Body of pancreas (tissue), 4 donors: ENCODE measurements around the gene SLC5A8. TPM values are rescaled to one million over a fixed set of nuclear protein-coding genes. Genes with fewer than 3 reads are reported as not detected.

Experiments
- ATAC-seq: fragments of 150-250 bp; one replicate; pipeline ENCODE4 v1.9.1; 2016
- DNase-seq, 4 donors: peaks; one replicate each; pipeline ENCODE4 v3.0.0-alpha.2; 2019
- H3K27ac ChIP-seq, 4 donors: fragments of 200-600 bp; sonication (generic); 1 replicate in 3 of 4; 2 replicates in 1 of 4; pipeline versions ENCODE4 v1.5.1 to v1.6.1; 2016 to 2019; ENCODE audit warnings: mild to moderate bottlenecking in 1 of 4, mixed read lengths in 1 of 4, moderate library complexity in 1 of 4
- H3K27me3 ChIP-seq, 2 donors: fragments of 200-600 bp; sonication (generic); one replicate each; pipeline ENCODE4 v1.6.0; 2016; ENCODE audit warnings: mild to moderate bottlenecking in 1 of 2
- H3K36me3 ChIP-seq, 2 donors: fragments of 200-600 bp; sonication (generic); replicated peaks in 1 of 2; 2 replicates each; pipeline ENCODE4 v1.5.1; 2016; ENCODE audit warnings: low read depth in 2 of 2; ENCODE audit not compliant: insufficient read depth in 1 of 2
- H3K4me1 ChIP-seq: fragments of 200-600 bp; sonication (generic); one replicate; pipeline ENCODE4 v1.6.0; 2016
- H3K4me3 ChIP-seq, 2 donors: fragments of 200-600 bp; sonication (generic); 1 replicate in 1 of 2; 2 replicates in 1 of 2; pipeline ENCODE4 v1.5.1; 2016 to 2019
- H3K9me3 ChIP-seq, 3 donors: fragments of 200-600 bp; sonication (generic); 1 replicate in 2 of 3; 2 replicates in 1 of 3; pipeline ENCODE4 v1.5.1; 2016
- POLR2A ChIP-seq, 3 donors: fragments of 450-650 bp; IDR thresholded peaks; one replicate each; pipeline ENCODE4 v1.6.1; 2016; ENCODE audit warnings: antibody characterized with exemption in 3 of 3, mild to moderate bottlenecking in 2 of 3
- WGBS, 2 donors: methylation state at CpG; one replicate each; pipeline ENCODE4 v1.1.5; 2017; 5-methylcytosine and 5-hydroxymethylcytosine counted together
- intact Hi-C: fragments of 100-400 bp; cut with DNase I; formaldehyde crosslinking; loops from one replicate; pipeline ENCODE4 v1.15.1; 2023
- total RNA-seq, 2 donors: library from RNA; depleted of rRNA; stranded (reverse); fragments of >200 nt; gene quantifications; one replicate each; pipeline ENCODE4 v1.1.0, GENCODE V29; 2016
- TF ChIP-seq, protein P1 (sequence below), 7 experiments: fragments of 450-650 bp in 4 of 7; fragments of 200-600 bp in 3 of 7; sonication (generic) in 3 of 7; IDR thresholded peaks; one replicate each; pipeline ENCODE4 v1.5.1; 2016 to 2019; ENCODE audit warnings: antibody characterized with exemption in 7 of 7

The SLC5A8 gene
- total RNA-seq, 2 donors from 2014 or later = not detected

GRCh38 chr12:101243074-101243473 is 33.0 kb upstream of the SLC5A8 start:
- WGBS, 2 donors = 25 to 27% methylated on average over 2 of the region's 2 CpGs
- ATAC-seq = peak; percentile 58
- Histone ChIP-seq H3K9me3 (no peaks in the 10 kb centered on the region), H3K27ac (peak overlapping the region in 1 of 4 donors; percentile 34), H3K36me3 (no peaks in the 10 kb centered on the region), H3K4me1 (no peaks in the 10 kb centered on the region), H3K4me3 (no peak overlapping the region), H3K27me3 (no peaks in the 10 kb centered on the region)
- DNase-seq = no peak
- intact Hi-C loops = no loop called here
- TF ChIP-seq, protein P1, sequence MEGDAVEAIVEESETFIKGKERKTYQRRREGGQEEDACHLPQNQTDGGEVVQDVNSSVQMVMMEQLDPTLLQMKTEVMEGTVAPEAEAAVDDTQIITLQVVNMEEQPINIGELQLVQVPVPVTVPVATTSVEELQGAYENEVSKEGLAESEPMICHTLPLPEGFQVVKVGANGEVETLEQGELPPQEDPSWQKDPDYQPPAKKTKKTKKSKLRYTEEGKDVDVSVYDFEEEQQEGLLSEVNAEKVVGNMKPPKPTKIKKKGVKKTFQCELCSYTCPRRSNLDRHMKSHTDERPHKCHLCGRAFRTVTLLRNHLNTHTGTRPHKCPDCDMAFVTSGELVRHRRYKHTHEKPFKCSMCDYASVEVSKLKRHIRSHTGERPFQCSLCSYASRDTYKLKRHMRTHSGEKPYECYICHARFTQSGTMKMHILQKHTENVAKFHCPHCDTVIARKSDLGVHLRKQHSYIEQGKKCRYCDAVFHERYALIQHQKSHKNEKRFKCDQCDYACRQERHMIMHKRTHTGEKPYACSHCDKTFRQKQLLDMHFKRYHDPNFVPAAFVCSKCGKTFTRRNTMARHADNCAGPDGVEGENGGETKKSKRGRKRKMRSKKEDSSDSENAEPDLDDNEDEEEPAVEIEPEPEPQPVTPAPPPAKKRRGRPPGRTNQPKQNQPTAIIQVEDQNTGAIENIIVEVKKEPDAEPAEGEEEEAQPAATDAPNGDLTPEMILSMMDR (IDR thresholded peaks at IDR 0.05) = no peak
- TF ChIP-seq POLR2A (IDR thresholded peaks at IDR 0.05) = no peak

DNA sequence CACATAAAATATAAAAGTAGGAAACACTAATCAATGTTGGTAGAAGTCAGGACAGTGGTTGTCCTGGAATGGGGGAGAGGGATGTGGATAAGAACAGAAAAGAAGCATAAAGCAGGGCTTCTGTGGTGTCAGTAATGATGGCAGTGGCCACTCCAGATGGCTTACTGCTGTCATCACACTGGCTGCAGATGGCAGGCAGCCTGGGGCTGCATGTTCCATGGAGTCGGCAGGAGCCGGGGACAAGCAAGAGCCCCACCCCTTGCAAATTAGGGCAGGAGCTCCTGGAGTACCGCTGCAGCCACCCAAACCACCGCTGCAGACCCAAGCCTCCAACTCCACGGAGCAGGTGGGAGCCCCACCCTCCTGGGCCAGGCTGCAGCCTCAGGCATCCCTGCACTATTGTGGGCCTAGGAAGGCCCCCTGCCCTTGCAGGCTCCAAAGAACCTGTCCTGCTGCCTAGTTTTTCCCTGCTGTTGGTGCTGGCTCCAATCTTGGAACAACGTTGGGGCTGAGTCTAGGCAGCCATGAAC is 28.8 kb upstream of the SLC5A8 start:
- ATAC-seq (no peak), DNase-seq (no peak)
- H3K27ac ChIP-seq = no peak overlapping the region
- 62 to 89% methylated on average over 3 to 5 of the region's 6 CpGs for WGBS, 2 donors
- no peak overlapping the region for H3K4me3 ChIP-seq
- intact Hi-C loops = no loop called here
- H3K4me1 ChIP-seq = no peaks in the 10 kb centered on the region
- TF ChIP-seq POLR2A (IDR thresholded peaks at IDR 0.05) = no peak
- TF ChIP-seq, protein P1 (IDR thresholded peaks at IDR 0.05) = no peak
- no peaks in the 10 kb centered on the region for H3K36me3 ChIP-seq
- no peaks in the 10 kb centered on the region for H3K9me3 ChIP-seq
- no peaks in the 10 kb centered on the region for H3K27me3 ChIP-seq

DNA sequence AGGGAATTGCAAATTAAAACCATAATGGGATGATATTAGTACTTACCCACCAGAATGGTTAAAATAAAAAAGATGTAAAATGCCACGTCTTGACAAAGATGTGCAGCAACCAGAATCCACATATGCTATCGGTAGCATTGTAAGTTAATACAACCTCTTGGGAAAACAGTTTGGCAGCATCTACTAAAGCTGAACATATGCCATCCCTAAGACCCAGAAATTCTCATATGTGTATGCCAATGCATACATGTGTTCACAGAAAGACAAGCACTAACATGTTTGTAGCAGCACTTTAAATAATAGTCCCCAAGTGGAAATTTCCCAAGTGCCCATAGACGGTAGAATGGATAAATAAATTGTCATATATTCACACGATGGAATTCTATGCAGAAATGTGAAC is 28.3 kb upstream of the SLC5A8 start:
- H3K36me3 ChIP-seq = no peaks in the 10 kb centered on the region
- TF ChIP-seq, protein P1 (IDR thresholded peaks at IDR 0.05) = no peak
- no peak for TF ChIP-seq POLR2A (IDR thresholded peaks at IDR 0.05)
- intact Hi-C loops = no loop called here
- H3K27me3 ChIP-seq = no peaks in the 10 kb centered on the region
- no peak for DNase-seq
- H3K4me1 ChIP-seq = no peaks in the 10 kb centered on the region
- ATAC-seq = no peak
- 64 to 73% methylated on average over 4 of the region's 4 CpGs for WGBS, 2 donors
- H3K27ac ChIP-seq = no peak overlapping the region
- H3K9me3 ChIP-seq = no peaks in the 10 kb centered on the region
- no peak overlapping the region for H3K4me3 ChIP-seq

DNA sequence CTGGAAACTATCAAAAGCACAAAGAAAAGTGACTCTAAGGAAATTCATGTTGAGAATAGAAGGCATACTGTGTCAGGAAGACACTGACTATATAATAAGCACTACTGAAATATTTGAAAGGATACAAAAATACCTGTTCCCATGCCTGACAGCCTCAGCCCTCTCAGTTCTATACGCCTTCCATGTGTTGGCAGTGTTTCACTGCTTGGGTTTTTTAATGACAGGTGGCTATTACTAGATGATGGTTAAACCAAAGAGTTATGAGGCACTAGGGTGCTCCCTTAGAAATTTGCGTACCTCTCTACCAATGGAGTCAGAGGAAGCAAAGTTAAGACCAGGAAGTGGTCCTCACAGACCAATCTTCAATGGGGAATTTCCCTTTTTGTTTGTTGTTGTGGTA is 25.6 kb upstream of the SLC5A8 start:
- WGBS, 2 donors = 72 to 88% methylated on average over 2 of the region's 2 CpGs
- Histone ChIP-seq H3K9me3 (no peaks in the 10 kb centered on the region), H3K4me1 (no peaks in the 10 kb centered on the region), H3K36me3 (no peaks in the 10 kb centered on the region), H3K27me3 (no peaks in the 10 kb centered on the region), H3K4me3 (no peak overlapping the region), H3K27ac (no peak overlapping the region)
- intact Hi-C loops = no loop called here
- DNase-seq (no peak), ATAC-seq (no peak)
- TF ChIP-seq POLR2A (IDR thresholded peaks at IDR 0.05) = no peak
- TF ChIP-seq, protein P1 (IDR thresholded peaks at IDR 0.05) = no peak

DNA sequence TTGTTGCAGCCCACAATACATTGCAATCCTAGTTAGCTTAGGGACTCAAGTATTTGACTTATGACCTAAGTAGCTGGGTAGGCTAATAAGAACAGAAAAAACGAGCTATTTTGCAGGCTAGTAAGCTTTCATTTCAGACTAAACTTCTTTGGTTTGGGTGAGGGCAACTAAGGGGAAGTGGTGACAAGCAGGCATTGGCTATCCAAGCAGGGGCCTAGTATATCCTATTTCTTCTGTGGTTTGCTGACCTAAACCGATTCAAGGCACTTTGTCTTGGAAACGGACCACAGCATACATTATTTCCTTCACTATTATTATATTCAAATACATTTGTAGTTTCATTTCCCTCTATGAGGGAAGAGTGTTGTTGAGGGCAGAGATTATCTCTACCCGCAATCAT is 21.6 kb upstream of the SLC5A8 start:
- H3K4me1 ChIP-seq = no peaks in the 10 kb centered on the region
- no peak overlapping the region for H3K4me3 ChIP-seq
- H3K9me3 ChIP-seq = no peaks in the 10 kb centered on the region
- TF ChIP-seq, protein P1 (IDR thresholded peaks at IDR 0.05) = no peak
- no peak for TF ChIP-seq POLR2A (IDR thresholded peaks at IDR 0.05)
- WGBS, 2 donors = 54 to 55% methylated on average over 4 of the region's 4 CpGs
- no peak for DNase-seq
- no peaks in the 10 kb centered on the region for H3K27me3 ChIP-seq
- ATAC-seq = no peak
- intact Hi-C loops = no loop called here
- H3K36me3 ChIP-seq = no peaks in the 10 kb centered on the region
- no peak overlapping the region for H3K27ac ChIP-seq
